DMS153 treated with DMSO at 0.1 percent for 48 hours (cell line): Measurements from ENCODE around the gene NAGPA.

Source experiments
- DNase-seq: peaks from one replicate; lab custom pipeline; 2025; ENCODE audit not compliant: unreplicated experiment; lab: John Stamatoyannopoulos, UW

The NAGPA gene

DNA sequence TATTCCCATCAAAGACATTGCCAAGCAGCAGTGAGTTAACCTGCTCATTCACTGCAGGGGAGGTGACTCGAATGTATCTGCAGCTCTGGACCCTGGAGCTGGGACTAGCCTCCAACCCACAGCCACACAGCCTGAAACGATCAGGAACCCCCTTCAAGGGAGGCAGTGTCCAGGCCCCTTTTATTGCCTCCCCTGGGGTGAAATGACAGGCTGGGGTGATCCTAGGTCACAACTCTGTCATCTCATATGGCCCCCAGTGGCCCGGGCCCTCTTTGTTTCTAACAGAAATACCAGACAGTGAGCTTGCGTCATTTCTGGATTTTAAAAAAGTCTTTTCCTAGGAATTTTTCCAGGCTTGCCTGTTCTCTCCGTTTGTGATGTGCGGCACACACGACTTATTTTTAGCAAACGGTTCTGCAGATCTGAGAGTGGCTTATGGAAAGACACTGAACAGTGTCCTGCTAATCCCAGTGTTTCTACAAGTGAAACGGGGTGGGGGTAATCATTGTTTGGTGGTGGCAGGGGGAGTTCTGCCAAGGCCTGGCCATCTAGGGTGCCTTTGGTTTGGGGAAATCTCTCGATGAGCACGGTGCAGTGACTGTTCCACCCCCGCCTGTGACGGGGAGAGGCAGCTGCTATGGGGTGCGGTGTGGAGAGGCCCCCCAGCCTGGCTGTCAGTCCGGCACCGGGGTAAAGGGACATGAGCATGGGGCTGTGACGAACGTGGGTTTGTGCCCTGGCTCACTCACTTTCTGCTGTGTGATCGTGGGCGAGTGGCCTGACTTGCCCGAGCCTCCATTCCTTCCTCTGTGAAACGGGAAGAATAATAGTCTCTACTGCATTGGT is 27.2 kb downstream of the NAGPA start:
- no peak for DNase-seq

DNA sequence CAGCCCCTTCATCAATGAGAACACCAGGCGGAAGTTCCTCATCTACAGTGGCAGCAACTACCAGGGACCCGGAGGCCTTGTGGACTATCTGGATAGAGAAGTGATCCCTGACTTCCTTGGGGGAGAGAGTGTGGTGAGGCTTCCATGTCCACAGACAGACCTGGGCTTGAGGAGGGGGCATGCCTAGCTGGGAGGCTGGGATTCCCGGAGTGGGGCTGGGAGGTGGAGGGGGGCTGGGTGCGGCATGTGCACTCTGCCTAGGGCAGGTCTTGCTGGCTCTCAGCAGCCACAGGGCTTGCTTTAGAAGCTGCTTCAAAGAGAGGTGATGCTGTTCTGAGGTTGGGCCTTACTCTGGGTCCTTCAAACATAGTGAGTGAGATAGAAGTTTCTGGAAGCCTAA is 27.8 kb downstream of the NAGPA start:
- no peak for DNase-seq

DNA sequence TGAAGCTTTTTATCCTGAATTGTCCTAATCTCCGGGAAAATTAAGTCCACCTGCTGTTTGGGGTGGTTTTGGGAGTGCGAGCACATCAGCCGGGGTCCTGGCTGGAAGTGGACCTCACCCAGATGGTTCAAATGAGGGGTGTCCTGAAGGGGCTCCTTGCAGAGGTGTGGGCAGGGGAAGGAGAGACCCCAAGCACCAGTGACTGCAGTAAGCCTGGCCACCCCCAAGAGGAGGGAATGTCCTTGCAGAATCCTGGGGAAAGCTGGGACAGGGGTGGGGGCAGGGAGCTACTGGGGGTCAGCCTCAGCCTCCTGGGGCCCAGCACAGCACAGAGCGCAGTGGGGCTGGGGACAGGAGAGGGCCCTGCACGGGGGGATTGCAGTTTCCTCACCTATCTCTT is 29.4 kb downstream of the NAGPA start:
- no peak for DNase-seq

DNA sequence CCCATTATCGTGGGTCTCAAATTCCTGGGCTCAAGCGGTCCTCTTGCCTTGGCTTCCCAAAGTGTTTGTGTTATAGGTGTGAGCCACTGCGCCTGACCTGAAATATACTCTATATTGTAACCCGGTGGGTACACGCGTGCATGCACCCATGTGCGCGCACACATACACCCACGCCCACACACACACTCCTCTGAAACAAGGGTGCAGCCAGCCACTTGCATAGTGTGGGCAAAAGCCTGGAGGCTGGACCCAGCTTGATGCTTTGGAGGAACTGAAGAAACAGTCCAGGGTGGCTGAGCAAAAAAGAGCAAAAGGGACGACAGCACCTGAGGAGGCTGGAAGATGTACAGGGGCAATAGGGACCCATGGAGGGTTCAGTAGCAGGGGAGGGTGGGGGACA is 29.9 kb downstream of the NAGPA start:
- DNase-seq = no peak

DNA sequence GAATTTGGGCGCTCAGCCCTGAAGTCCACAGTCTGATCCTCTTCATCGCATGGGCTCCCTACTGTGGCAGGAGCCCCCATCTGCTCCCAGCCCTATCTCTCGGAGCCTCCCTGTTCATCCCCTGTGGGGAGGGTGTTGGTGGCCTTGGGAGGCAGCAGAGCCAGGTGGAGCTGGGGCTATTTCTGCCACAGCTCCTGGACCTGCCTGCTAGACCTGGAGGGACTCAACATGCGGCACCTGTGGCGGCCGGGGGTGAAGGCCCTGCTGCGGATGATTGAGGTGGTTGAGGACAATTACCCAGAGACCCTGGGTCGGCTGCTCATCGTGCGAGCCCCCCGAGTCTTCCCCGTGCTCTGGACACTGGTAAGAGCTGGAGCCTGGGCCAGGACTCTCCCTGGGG is 30.5 kb downstream of the NAGPA start:
- DNase-seq = no peak

DNA sequence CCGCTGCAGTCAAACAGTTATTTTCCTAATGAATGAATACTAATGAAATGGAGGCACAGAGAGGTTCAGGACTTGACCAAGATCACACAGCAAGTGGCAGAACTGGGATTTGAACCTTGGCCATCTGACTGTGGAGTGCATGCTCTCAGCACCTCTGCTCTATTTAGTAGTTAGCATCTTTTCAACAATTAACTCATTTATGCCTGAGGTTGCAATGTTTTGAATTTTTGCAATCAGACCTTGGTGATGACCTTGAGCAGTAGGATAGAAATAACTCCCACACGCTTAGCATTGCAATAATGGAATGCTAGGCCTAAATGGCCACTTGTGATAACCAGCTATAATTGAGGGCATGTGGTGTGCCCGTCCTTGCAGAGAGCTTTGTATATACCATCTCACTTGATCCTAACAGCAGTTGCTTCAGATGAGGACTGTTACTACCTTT is 31.0 kb downstream of the NAGPA start:
- DNase-seq = no peak

DNA sequence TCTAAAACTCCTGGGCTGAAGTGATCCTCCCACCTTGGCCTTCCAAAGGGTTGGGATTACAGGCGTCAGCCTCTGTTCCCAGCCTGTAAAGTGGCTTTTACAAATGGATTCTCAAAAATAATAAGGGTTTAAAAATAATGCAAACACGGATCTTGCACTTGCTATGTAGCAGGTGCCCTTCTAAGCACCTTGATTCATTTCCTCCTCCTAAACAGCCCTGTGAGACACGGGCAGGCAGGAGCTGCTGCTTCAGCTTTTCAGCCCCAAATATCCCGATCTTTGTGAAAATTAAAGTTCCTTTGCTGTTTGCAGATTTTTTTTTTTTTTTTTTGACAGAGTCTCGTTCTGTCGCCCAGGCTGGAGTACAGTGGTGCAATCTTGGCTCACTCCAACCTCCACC is 31.7 kb downstream of the NAGPA start:
- no peak for DNase-seq

DNA sequence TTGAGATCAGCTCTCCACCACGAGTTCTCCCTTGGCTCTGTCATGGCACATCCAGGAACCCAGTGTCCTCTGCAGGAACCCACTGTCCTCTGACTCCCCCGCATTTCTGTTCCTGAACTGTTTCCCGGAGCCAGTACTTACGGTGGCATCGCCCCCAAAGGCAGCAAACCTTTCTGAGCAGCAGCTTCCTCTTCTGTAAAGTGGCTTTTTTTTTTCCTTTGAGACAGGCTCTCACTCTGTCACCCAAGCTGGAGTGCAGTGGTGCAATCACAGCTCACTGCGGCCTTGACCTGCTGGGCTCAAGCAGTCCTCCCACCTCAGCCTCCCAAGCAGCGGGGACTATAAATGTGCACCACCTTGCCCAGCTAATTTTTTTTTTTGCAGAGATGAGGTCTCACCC is 32.2 kb downstream of the NAGPA start:
- no peak for DNase-seq

DNA sequence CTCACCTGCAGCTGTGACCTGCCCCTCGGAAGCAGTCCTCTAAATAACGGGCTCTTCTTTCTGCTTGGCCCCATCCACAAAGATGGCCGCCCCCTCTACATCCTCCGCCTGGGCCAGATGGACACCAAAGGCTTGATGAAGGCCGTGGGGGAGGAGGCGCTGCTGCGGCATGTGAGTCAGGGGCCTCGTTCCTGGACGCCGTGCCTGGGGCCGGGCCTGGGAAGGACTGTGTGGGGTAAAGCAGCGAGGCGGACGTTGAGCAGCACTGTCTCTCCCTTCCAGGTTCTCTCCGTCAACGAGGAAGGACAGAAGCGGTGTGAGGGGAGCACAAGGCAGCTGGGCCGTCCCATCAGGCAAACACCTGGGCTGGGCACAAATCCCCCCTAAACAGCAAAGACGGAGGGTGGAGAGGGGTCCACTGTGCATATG is 33.1 kb downstream of the NAGPA start:
- DNase-seq = no peak

DNA sequence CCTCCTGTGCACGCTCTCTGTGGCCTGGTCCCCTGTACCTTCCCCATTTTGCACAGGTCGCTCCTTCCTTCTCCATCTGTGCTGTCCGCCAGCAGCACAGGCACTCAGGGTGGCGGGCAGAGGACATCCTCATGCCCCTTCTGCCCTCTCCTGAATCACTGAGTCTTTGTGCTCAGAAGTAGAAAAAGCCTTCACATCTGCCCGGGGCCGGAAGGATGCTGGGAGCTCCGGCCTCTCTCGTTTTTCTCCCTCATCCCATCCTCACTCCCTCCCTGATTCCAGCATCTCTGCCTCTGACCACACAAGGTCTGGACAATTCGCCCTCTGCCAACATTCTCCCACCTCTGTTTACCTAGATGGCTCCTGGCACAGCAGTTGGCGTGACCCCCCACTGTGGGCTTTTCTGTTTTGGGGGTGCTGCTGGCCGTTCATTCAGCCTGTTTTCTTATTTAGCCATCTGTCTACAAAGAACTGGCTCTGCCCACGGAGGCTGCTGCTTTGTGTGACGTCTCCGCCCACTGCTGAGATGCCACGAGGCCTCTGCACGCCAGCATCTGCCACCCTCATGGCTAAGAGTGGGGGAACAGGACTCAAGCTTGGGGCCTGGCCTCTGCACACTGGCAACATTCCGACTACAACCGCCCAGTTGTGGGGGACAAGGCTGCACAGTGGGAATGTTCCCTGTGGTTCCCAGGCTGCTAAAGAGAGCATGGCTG is 38.9 kb downstream of the NAGPA start:
- DNase-seq = no peak

DNA sequence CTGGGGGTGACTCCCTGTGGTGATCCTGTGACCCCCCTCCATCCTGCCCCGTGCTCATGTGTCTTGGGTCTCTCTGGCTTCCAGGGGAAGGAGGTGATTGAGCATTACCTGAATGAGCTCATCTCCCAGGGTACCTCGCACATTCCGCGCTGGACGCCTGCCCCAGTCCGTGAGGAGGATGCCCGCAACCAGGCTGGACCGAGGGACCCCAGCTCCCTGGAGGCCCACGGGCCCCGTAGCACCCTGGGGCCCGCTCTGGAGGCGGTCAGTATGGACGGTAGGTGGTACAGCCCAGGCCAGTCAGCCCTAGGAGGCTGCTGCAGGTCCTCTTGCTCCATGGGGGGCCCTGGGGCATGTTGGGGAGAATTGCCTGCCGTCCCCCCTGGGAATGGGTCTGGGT is 42.0 kb downstream of the NAGPA start:
- DNase-seq = no peak

DNA sequence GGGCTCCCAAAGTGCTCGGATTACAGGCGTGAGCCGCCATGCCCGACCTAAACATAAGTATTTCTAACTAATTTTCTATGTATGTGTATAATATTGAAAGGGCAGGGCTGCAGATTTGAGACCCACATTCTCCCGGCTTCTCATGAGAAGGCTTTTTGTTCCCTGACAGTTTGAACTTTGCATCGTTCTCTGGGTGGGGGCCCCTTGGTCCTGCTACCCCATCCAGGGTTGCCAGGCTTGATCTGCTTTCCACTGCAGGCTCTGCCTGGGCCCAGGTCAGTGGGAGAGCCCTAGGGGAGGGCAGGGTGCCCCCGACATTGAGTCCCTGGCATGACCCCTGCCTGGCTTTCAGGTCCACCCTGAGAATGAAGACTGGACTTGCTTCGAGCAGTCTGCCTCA is 43.3 kb downstream of the NAGPA start:
- no peak for DNase-seq

DNA sequence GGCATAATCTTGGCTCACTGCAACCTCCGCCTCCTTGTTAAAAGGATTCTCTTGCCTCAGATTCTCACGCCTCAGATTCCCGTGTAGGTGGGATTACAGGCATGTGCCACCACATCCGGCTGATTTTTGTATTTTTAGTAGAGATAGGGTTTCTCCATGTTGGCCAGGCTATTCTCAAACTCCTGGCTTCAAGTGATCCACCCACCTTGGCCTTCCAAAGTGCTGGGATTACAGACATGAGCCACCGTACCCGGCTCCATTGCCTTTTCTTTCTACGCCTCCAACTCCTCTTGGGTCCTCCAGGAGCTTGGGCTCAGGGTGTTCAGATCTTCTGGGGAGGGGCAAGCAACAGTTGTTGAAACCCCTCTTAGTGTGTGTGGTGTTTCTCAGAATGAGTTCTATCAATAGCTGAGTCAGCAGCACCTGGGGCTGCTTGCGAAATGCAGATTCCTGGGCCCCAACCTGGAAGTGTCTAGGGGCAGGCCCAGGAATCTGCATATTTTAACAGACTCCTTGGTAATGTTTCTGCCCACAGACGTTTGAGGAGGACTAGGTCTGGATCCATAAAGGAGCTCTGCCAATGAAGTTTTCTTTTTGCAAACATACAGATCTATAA is 44.2 kb downstream of the NAGPA start:
- no peak for DNase-seq

DNA sequence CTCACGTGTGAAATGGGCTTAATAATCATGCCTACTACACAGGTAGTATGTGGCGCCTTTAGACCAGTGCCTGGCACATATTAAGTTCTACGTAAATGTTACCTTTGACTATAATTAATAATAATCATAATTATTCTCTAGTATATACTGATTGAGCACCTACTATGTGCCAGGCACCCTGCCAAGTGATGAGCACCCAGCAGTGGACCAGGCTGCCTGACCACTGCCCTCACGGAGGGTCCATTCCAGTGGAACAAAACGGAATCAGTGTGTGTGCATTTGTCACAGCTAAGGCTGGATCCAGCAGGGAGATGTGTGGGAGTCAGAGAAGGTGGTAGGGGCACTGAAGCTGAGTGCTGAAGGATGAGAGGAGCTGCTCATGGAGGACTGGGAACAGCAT is 45.1 kb downstream of the NAGPA start:
- DNase-seq = no peak

DNA sequence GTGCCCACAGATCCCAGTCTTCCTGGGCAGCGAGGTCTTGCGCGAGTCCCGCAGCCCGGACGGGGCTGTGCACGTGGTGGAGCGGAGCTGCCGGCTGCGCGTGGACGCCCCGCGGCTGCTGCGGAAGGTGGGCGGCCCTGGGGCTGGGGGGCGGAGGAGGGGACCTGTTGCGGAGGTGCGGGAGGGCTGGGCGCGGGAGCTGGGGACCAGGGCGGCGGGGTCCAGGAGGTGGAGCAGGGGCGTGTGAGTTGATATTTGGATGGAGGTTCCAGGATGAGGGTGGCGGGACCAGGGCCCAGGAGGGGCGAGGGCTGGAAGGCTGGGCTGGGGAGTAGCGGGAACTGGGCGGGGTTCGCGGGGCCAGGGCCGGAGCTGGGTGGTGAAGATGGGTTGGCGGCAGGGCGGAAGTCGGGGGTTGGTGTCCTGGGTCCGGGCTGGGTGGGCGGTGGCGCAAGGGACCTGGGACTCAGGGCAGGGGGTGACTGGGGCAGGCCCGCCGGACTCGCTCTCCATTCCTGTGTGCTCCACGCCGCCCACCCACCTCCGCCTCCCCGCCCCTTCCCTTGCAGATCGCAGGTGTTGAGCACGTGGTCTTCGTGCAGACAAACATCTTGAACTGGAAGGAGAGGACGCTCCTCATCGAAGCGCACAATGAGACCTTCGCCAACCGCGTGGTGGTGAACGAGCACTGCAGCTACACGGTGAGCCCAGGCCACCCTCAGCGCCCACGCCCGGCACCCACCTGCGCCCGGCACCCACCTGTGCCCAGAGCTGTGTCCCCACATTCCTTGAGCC is 46.0 kb downstream of the NAGPA start:
- DNase-seq = no peak

DNA sequence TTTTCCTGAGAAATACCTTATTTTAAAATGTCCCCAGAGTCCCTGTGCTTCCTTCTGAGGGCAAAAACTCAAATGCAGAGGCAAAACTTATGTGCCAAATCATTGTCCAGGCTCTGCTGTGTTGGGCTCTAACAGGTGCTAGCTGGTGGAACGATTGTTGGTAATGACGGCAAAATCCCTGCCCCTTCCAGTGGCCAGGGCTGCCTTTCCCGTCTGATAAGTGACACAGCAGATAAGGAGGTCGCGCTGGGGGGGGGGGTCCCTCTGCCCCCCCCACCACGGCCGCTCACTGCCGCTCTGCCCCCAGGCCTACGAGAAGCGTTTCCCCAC is 46.5 kb downstream of the NAGPA start:
- no peak for DNase-seq

DNA sequence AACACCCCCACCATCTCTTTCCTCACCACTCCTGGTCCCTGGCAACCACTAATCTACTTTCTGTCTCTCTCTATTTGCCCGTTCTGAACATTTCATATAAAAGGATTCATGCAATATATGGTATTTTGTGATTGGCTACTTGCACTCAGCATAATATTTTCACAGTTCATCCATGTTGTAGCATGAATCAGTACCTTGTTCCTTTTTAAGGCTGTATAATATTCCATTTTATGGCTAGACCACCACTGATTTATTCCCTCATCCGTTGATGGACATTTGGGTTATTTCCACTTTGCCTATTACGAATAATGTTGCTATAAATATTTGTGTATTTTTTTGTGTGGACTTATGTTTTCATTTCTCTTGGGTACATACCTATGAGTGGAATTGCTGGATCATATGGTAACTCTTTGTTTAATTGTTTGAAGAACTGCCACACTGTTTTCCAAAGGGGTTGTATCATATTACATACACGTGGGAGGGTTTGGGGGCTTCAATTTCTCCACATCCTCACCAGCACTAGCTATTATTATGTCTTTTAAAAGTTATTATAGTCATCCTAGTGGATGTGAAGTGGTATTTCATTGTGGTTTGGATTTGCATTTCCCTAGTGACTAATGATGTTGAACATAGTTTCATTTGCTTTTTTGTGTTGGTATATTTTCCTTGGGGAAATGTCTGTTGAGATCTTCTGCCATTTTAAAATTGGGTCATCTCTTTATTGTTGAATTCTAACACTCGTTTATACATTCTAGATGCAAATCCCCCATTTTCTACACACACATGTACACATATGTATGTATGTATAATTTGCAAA is 49.4 kb downstream of the NAGPA start:
- no peak for DNase-seq

DNA sequence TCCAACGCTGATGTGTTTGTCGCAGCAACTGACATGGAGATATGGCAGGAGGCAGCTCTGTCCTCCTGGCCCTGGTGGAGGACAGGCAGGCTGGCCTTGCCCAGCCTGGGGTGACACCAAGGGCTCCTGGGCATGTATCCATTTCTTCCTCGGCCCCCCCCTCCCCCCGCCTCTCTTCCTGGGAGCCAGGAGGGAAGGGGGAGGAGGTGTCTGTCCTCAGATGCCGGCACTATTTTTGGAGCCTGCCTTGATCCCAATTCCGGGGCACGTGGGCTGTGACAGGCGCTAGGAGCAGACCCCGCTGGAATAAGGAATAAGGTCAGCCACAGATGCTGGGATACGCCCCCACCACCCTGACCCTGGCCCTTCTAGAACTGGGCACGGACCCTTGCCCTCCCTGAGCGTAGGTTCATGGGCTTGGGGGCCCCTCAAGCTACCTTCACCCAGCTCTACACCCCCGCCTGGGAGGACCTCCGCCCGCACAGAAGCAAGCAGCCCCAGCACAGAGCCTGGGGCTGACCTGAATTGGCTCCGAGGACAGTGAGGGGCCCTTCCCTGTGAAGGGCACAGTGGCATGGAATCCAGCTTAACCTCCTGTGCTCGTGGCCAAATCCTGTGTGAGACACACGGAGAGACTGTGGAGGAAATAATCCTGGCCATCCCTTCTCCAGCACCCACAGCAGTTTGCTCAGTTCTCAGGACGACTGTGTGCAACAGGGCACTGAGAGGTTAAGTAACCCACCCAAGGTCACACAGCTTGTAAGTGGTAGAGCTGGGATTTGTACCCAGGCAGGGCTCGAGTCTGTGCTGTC is 51.5 kb downstream of the NAGPA start:
- no peak for DNase-seq

DNA sequence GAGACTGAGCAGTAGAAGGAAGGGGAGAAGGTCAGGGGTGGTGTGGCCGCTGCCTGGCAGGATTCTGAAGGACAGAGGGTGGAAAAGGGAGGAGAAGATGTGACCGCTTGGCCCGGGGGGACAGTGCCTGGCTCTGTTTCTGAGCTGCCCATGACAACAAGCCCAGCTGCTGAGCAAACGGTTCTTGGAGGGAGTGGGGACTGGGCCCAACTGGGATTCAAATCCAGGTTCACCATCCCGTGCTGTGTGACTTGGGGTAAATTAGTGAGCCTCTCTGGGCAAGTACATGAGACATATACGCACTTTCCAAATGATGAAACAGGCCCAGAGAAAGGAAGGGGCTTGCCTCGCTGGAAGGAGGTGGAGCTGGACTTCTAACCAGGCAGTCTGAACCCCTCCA is 52.3 kb downstream of the NAGPA start:
- DNase-seq = no peak

DNA sequence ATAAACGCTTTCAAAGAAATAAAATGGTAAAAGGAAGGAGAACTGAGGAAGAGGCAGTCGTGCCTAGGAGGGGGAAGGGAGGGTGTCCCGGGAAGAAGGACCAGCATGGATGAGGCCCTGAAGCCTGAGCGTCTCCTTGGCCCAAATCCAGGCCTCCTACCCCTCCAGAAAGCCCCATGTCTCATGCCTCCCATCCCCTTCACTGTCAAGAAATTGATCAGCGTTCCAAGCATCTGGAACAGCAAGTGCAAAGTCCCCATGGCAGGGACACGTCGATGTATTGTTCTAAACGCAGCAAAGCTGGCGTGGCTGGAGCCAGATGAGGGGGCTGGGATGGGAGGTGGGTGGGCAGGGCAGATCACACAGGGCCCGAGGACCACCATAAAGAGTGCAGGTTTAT is 53.0 kb downstream of the NAGPA start:
- DNase-seq = no peak
